B cell (primary cell): ENCODE measurements around the gene UBE3C. TPM values are rescaled to one million over a fixed set of nuclear protein-coding genes. Genes with fewer than 3 reads are reported as not detected.

Experiments used
- ATAC-seq: fragments of 200-7000 bp; cut with Tn5 transposase; one replicate; pipeline ENCODE4 v1.10.0; 2021; ENCODE audit warnings: low read depth, mild to moderate bottlenecking, moderate number of reproducible peaks, moderate library complexity
- CTCF ChIA-PET: fragments of 350-600 bp; sonication (Branson Sonifier 250); formaldehyde crosslinking; loops from one replicate; lab custom pipeline; 2021; ENCODE audit warnings: antibody characterized with exemption, inconsistent platforms; lab: Charles Lee
- POLR2A ChIA-PET: fragments of 350-600 bp; sonication (Branson Sonifier 250); formaldehyde crosslinking; loops from one replicate; lab custom pipeline; 2021; ENCODE audit warnings: antibody characterized with exemption; lab: Charles Lee
- DNase-seq: peaks from one replicate; pipeline ENCODE4 v3.0.0; 2013
- H2AFZ ChIP-seq: 2 replicates; pipeline ENCODE4 v1.6.1; 2012; ENCODE audit warnings: mild to moderate bottlenecking, low read depth, low read length; ENCODE audit not compliant: insufficient read depth, poor library complexity, severe bottlenecking
- H3K27ac ChIP-seq, 2 donors: 1 replicate in 1 of 2; 2 replicates in 1 of 2; pipeline ENCODE4 v1.5.1; 2012 to 2013; ENCODE audit warnings: low read length in 2 of 2, mild to moderate bottlenecking in 2 of 2, moderate library complexity in 1 of 2
- H3K27me3 ChIP-seq, 4 experiments: fragments of 200-600 bp in 1 of 4; sonication (generic) in 1 of 4; replicated peaks in 1 of 4; 1 replicate in 2 of 4; 2 replicates in 2 of 4; pipeline versions ENCODE4 v1.6.1 to v1.7.0; 2013 to 2016; ENCODE audit warnings: low read length in 3 of 4, mild to moderate bottlenecking in 2 of 4, mixed read lengths in 1 of 4, moderate library complexity in 1 of 4; ENCODE audit not compliant: insufficient read depth in 4 of 4, control insufficient read depth in 3 of 4; ENCODE audit errors: control extremely low read depth in 1 of 4
- H3K36me3 ChIP-seq, 2 experiments: replicated peaks in 1 of 2; 1 replicate in 1 of 2; 2 replicates in 1 of 2; pipeline versions ENCODE4 v1.6.1 to v1.7.1; 2013; ENCODE audit warnings: low read length in 1 of 2; ENCODE audit not compliant: insufficient read depth in 2 of 2, control insufficient read depth in 1 of 2; ENCODE audit errors: control extremely low read depth in 1 of 2, extremely low read depth in 1 of 2
- H3K4me1 ChIP-seq, 2 donors: fragments of 200-600 bp in 1 of 2; sonication (generic) in 1 of 2; 1 replicate in 1 of 2; 2 replicates in 1 of 2; pipeline versions ENCODE4 v1.5.1 to v1.6.1; 2013 to 2017; ENCODE audit warnings: low read length in 2 of 2; ENCODE audit not compliant: control insufficient read depth in 2 of 2, insufficient read depth in 2 of 2
- H3K4me2 ChIP-seq: replicated peaks from 2 replicates; pipeline ENCODE3; 2012; ENCODE audit warnings: mild to moderate bottlenecking, low read depth, low read length; ENCODE audit not compliant: poor library complexity, severe bottlenecking
- H3K4me3 ChIP-seq, 5 experiments: fragments of 200-600 bp in 1 of 5; sonication (generic) in 1 of 5; 1 replicate in 3 of 5; 2 replicates in 2 of 5; pipeline versions ENCODE4 v1.5.1 to v1.7.0; 2011 to 2016; ENCODE audit warnings: low read length in 4 of 5, mild to moderate bottlenecking in 4 of 5, low read depth in 2 of 5, control low read depth in 1 of 5, moderate library complexity in 1 of 5; ENCODE audit not compliant: insufficient read depth in 1 of 5; ENCODE audit errors: control extremely low read depth in 1 of 5, extremely low read depth in 1 of 5
- H3K79me2 ChIP-seq: fragments of 200-600 bp; sonication (generic); one replicate; pipeline ENCODE4 v1.6.0; 2016; ENCODE audit warnings: low read length; ENCODE audit not compliant: control insufficient read depth, insufficient read depth
- H3K9ac ChIP-seq: fragments of 200-600 bp; sonication (generic); 2 replicates; pipeline ENCODE4 v1.6.1; 2017; ENCODE audit warnings: mild to moderate bottlenecking, low read length, moderate library complexity
- H3K9me3 ChIP-seq, 3 donors: one replicate each; pipeline versions ENCODE4 v1.6.1 to v1.7.1; 2013; ENCODE audit warnings: low read length in 2 of 3; ENCODE audit not compliant: control insufficient read depth in 2 of 3, insufficient read depth in 1 of 3; ENCODE audit errors: control extremely low read depth in 1 of 3
- H4K20me1 ChIP-seq: 2 replicates; pipeline ENCODE4 v1.6.0; 2012; ENCODE audit warnings: mild to moderate bottlenecking, low read length; ENCODE audit not compliant: insufficient read depth, control insufficient read depth, poor library complexity, severe bottlenecking
- H3K27ac Mint-ChIP-seq: one replicate; pipeline ENCODE4 v1.8.0; 2021; ENCODE audit warnings: mixed read lengths
- H3K27me3 Mint-ChIP-seq: one replicate; pipeline ENCODE4 v1.8.0; 2021; ENCODE audit warnings: mixed read lengths
- H3K4me1 Mint-ChIP-seq: one replicate; pipeline ENCODE4 v1.8.0; 2021; ENCODE audit warnings: mixed read lengths
- H3K4me3 Mint-ChIP-seq: one replicate; pipeline ENCODE4 v1.8.0; 2021; ENCODE audit warnings: mixed read lengths
- H3K9me3 Mint-ChIP-seq: one replicate; pipeline ENCODE4 v1.8.0; 2022; ENCODE audit warnings: mixed read lengths; ENCODE audit not compliant: insufficient read depth
- EZH2 ChIP-seq: IDR thresholded peaks from 2 replicates; pipeline ENCODE4 v1.6.1; 2012; ENCODE audit warnings: borderline replicate concordance, low read depth, mild to moderate bottlenecking, moderate library complexity, low read length; ENCODE audit not compliant: insufficient read depth, poor library complexity, severe bottlenecking
- WGBS: methylation state at CpG from one replicate; pipeline ENCODE4 v1.1.5; 2013; ENCODE audit warnings: missing lambda C conversion rate; ENCODE audit not compliant: insufficient coverage; 5-methylcytosine and 5-hydroxymethylcytosine counted together
- intact Hi-C: fragments of 100-400 bp; cut with micrococcal nuclease; formaldehyde crosslinking; loops from one replicate; pipeline ENCODE4 v1.10.0; 2022
- polyA plus RNA-seq: library from polyadenylated mRNA; depleted of rRNA; stranded (reverse); fragments of >200 nt; gene quantifications from 2 replicates; pipeline ENCODE4 v1.2.3, GENCODE V29; 2012
- total RNA-seq, 2 donors: library from RNA; stranded (reverse); fragments of 120-200 nt in 1 of 2; gene quantifications; 1 replicate in 1 of 2; 2 replicates in 1 of 2; pipeline versions ENCODE4 v1.2.3 to v1.2.4, GENCODE V29; 2013 to 2022
- TF ChIP-seq, protein P1 (sequence below): fragments of 200-600 bp; IDR thresholded peaks from one replicate; pipeline ENCODE4 v1.8.0; 2022; ENCODE audit warnings: antibody characterized with exemption, mild to moderate bottlenecking

The UBE3C gene
- total and polyA plus RNA-seq, 2 donors (not counting 1 experiment from before 2014, with no cell fraction given), result 17.8 to 66.5 TPM

DNA sequence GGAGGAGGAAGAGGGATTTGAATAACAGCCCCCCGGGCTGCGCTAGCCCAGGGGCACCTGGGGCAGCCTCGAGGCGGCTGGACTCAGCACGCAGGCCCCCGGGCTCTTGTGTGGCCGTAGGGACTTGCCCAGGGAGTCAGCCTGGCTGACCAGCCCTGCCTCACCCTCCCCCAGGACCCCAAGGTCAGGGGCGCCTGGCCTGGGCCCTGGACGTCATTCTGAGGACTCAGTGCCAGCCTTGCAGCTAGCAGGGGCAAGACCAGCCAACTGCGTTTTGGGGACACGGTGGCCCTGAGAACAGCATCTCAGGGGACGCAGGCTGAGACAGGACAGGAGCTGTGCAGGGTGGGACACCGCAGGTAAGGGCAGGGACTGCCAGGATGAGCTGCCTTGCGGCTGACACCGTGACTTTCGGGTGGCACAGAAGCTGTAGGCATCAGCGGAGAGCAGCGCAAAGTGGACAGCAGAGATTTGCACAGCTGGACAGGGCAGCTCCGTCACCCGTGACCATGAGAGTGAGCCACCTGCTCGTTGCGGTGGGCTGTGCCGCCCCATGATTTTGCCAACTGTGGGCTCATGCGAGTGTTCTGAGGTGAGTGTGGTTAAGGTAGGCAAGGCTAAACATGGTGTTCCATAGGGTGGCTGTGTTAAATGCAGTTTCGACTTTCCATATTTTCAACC, 48.1 kb upstream of the UBE3C start:
- no peaks in the 10 kb centered on the region for H4K20me1 ChIP-seq
- DNase-seq (no peak), ATAC-seq (no peak)
- peaks cover 0 to 3% (median 0%) of the 10 kb centered on the region in 4 experiments for H3K27me3 ChIP-seq
- Mint-ChIP-seq H3K4me3 (no peak overlapping the region), H3K27ac (no peak overlapping the region), H3K9me3 (peaks cover 2% of the 10 kb centered on the region), H3K4me1 (no peaks in the 10 kb centered on the region), H3K27me3 (peaks cover 5% of the 10 kb centered on the region)
- H3K4me1 ChIP-seq, result no peaks in the 10 kb centered on the region
- ChIA-PET POLR2A (no interaction called here), CTCF (no interaction called here)
- TF ChIP-seq, protein P1, sequence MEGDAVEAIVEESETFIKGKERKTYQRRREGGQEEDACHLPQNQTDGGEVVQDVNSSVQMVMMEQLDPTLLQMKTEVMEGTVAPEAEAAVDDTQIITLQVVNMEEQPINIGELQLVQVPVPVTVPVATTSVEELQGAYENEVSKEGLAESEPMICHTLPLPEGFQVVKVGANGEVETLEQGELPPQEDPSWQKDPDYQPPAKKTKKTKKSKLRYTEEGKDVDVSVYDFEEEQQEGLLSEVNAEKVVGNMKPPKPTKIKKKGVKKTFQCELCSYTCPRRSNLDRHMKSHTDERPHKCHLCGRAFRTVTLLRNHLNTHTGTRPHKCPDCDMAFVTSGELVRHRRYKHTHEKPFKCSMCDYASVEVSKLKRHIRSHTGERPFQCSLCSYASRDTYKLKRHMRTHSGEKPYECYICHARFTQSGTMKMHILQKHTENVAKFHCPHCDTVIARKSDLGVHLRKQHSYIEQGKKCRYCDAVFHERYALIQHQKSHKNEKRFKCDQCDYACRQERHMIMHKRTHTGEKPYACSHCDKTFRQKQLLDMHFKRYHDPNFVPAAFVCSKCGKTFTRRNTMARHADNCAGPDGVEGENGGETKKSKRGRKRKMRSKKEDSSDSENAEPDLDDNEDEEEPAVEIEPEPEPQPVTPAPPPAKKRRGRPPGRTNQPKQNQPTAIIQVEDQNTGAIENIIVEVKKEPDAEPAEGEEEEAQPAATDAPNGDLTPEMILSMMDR, result no peak
- TF ChIP-seq EZH2, result no peak
- no peak overlapping the region for H2AFZ ChIP-seq
- H3K4me3 ChIP-seq, result no peak overlapping the region
- no peak overlapping the region for H3K27ac ChIP-seq
- intact Hi-C loops, result no loop called here
- H3K36me3 ChIP-seq, result no peaks in the 10 kb centered on the region
- no peak overlapping the region for H3K4me2 ChIP-seq
- H3K9ac ChIP-seq, result no peak overlapping the region
- no peaks in the 10 kb centered on the region for H3K79me2 ChIP-seq
- peaks cover 0 to 32% (median 0%) of the 10 kb centered on the region in 3 donors for H3K9me3 ChIP-seq
- WGBS, result 89% methylated on average over 22 of the region's 25 CpGs

DNA sequence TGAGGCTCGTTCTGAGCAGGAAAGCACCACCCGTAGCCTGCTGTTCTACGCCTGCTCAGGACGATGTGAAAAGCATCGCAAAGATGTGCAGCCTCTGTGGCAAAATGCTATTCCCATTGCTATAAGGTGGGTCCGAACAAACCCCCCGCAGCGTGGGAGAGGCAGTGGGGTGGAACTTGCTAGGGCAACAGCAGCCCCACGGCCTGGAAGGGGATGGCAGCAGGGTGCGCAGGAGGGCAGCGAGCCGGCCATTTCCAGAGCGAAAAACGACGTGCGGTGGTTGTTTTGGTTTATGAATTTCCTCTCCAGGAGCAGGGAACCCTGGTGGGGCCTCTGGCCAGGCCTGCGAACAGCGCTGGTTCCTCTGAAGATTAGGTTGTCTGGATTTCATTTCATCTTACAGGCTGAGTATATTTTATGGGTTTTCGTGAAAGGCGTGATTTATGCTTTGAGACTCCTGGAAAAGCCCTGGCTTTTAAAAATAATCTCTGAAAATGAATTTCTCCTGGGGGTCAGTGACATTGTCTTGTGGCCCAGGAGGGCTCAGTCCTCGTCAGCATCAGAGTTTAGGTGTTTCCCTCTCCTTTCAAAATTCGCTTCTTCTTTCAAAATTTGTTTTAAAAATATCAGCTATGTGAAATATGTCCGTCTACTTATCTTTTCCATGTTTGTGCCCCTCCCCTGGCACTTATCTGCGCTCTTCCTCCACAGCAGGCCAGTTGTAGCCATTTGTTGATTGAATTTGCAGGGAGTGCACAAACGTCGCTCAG, 42.3 kb upstream of the UBE3C start:
- intact Hi-C loops, result no loop called here
- Mint-ChIP-seq H3K27me3 (no peaks in the 10 kb centered on the region), H3K4me3 (no peak overlapping the region), H3K9me3 (peaks cover 6% of the 10 kb centered on the region), H3K27ac (no peak overlapping the region), H3K4me1 (no peaks in the 10 kb centered on the region)
- Histone ChIP-seq H3K27me3 (no peaks in the 10 kb centered on the region), H3K36me3 (no peaks in the 10 kb centered on the region), H3K9me3 (peaks cover 0 to 37% (median 0%) of the 10 kb centered on the region in 3 donors), H4K20me1 (no peaks in the 10 kb centered on the region), H3K27ac (no peak overlapping the region), H3K4me2 (no peak overlapping the region), H3K4me3 (no peak overlapping the region), H3K4me1 (no peaks in the 10 kb centered on the region), H3K9ac (no peak overlapping the region), H2AFZ (no peak overlapping the region), H3K79me2 (no peaks in the 10 kb centered on the region)
- WGBS, result 65% methylated on average over 24 of the region's 26 CpGs
- ATAC-seq (no peak), DNase-seq (no peak)
- CTCF ChIA-PET, result no interaction called here
- POLR2A ChIA-PET, result no interaction called here
- TF ChIP-seq, protein P1, result no peak
- TF ChIP-seq EZH2, result no peak
